Hematopoietic multipotent progenitor cell treated with erythropoietin and hydrocortisone succinate and interleukin-3 and kit ligand, for 6 days (in vitro differentiated cells): ENCODE measurements around the gene ELK3.
A peak's percentile ranks its signal among the peaks of the same experiment; 100 is the strongest.

Experiments
- DNase-seq: peaks from one replicate; pipeline ENCODE4 v3.0.0-alpha.2; 2015

Gene ELK3

DNA sequence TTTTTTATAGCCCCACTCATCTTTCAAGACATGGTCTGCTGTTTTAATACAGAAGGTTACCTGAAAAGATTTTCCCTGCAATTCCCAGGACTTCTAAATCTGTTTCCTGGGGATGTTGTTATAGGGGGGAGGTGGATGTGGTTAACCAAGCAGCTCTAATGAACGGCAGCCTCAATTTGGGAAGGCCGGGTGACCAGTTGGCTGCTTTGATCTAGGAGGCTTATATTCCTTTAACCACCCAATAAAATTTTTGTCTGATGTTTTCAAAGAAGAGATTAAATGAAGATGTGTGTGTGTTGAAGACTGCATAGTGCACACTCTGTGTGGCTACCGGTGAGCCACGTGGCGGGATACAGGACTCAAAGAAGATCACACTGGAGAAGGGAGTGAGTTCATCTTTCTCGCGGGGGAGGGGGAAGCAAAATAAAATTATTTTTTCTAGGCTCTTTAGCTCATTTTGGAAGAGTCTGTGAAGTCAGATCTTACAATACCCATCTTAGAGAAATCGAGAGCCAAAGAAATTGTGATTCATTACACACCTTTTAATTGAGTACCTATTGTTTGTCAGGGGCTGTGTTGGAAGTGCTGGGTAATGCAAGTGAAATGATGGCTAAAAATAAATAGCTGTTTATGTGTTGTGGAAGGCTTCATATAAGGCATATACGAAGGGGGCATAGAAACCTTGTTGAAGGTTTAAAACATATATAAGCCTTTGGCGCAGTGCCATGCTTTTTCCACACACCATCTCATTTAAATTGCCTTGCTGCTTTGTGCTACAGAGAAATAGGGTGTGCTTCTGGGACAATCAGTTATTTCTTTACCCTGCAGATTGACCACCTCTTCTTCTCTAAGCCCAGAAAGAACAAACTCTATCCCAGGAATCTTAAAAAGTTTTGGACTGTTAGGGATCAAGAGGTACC is 18.5 kb downstream of the ELK3 start:
- DNase-seq = no peak

DNA sequence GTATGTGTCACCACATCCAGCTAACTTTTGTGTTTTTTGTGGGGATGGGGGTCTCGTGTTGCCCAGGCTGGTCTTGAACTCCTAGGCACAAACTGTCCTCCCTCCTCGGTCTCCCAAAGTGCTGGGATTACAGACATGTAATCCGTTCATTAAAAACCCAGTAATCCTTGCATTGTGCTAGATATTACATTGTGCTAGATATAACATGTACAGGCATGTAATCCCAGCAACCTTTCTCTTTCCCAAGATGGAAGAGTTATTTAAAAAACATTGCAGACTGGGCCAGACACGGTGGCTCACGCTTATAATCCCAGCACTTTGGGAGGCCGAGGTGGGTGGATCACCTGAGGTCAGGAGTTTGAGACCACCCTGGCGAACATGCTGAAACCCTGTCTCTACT is 19.7 kb downstream of the ELK3 start:
- DNase-seq = no peak

DNA sequence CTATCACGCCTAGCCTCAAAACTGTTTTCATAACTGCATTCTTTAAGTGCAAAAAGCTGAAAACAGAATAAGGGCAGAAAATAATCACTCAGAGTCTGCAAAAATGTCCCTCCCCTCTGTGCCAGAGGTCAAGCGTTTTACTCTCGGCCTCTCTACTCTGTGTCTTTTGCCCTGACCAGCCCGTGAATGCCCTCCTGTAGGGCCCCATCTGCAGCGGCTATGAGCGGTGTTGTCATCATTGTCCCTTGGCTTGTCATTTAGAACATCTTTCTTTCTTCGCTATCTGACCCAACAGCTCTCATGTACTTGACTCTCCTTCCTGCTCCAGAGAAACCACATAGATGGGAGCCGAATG is 21.7 kb downstream of the ELK3 start:
- no peak for DNase-seq

DNA sequence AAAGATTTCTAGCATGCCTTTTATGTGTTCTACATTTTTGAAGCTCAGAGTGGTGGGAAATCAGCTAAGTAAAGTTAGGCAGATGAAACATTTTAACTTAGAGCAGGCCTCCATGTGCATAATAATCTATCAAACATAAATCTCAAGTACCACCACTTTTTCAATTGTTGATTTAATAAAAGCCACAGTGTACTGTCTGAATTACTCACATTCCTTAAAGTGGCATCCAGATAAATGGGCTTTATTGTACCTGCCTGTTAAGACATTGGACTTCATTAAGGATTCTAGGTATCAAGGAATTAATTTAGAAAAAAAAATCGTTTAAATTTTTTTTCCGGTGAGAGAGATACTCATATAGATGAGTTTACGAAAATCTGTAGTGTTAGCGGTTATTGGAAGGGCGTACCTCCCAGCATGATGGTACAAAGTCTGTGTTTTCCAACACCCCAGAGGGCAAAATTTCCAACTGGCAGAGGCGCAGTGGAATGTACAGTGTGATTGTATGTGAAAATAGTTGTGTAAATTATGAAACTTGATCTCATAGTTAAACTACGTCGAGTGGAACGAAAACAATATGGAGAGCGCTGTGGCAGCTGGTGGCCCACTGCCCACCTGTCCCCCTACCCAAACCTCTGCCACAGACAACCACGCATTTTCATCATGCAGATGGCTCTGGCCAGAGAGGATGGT is 25.0 kb downstream of the ELK3 start:
- DNase-seq = no peak

DNA sequence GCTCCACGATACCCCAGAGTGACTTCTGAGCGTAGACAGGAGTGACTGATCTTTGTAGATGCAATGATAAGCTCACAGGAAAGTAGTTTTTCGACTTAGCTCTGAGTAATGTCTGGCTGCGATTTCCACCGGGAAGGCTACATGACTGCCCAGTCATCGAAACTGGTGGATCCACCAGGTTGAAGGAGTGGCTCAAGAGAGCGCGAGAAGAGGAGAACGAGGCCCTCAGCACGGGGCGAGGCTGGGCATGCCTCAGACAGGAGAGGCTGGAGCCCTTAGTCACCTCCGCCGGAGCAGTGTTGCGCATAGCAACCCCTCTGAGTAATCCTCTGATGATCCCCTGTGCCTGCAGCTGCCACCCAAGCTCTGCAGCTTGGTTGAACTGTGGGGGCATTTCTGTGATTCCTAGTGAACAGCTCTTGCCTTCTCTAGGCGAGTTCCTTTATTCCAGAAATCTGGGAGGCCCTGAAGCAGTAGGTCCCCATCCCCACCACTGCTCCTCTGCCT is 25.6 kb downstream of the ELK3 start:
- DNase-seq = no peak

DNA sequence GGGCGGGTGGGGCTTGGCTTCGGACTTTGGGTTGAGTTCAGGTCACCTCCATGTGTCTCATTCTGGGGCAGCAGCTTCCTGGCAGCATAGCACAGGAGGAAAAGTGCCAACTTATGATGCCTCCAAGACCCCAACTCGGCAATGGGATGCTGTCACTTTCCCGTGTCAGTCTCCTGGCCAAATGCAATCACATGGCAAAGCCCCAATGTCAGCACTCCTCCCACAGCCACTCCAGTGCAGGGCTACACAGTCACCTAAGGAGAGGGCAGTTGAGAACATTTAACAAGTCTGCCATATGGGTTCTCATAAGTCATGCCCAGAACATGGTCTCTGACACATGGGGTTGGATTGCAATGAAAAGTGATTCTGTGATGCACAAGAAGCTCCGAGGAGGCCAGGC is 26.7 kb downstream of the ELK3 start:
- DNase-seq = no peak

DNA sequence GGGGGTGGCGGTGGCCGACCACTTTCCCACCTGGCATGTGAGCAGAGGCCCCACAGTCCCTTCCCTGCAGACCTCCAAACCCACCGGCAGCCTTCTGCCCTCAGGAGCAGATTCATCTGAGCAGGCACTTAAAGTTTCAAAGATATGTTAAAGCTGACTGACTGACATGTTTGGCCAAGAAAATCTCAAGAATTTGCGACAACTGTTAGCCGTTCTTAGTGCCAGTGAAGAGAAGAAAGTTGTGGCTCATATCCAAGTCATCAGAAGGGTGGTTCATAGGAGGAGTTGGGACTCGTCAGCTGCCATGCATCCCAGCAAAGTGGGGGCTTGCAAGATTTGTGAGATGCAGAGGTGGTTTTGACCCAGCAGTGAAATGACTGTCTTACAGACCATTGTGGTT is 27.2 kb downstream of the ELK3 start:
- DNase-seq = no peak

DNA sequence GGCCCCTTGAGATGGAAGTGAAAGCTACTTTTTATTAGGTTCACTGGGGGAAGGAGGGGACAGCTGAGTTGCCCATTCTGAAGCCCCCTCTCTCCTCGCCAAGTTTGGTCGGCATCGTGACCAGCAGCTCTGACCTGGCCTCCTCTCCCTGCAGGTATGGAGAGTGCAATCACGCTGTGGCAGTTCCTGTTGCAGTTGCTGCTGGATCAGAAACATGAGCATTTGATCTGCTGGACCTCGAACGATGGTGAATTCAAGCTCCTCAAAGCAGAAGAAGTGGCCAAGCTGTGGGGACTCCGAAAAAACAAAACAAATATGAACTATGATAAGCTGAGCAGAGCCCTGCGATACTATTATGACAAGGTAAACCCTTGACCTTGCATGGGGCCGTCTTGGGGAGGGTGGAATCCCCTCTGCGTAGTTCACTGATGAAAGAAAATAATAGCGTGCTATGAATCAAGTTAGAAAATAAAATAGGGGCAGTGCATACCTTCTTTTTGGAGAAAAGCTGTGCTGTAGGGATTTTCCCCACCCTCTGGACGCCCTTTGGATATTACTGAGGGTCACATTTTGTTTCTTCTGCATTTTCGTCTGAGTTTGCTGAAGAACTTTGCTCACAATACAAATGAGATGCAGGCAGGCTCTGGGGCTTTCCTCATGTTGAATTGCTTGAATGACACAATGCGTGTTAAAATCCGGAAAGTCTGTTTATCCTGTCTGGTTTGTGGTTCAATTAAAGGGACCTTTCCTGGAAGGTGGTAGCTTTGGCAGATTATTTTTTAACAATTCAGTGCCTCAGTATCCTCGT is 29.4 kb downstream of the ELK3 start:
- DNase-seq = peak; percentile 35

DNA sequence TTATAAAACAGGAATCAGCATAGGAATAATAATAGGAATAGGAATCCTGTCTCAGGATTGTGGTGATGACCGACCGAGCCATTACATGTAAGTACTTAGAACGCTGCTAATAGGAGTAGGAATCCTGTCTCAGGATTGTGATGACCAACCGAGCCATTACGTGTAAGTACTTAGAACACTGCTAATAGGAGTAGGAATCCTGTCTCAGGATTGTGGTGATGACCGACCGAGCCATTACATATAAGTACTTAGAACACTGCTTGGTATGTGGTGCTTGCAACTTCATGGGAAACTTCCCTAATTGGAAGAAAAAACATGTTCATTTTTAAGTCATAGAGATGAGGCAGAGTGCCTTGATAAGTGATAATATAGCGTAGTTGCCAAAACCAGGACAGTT is 30.0 kb downstream of the ELK3 start:
- no peak for DNase-seq

DNA sequence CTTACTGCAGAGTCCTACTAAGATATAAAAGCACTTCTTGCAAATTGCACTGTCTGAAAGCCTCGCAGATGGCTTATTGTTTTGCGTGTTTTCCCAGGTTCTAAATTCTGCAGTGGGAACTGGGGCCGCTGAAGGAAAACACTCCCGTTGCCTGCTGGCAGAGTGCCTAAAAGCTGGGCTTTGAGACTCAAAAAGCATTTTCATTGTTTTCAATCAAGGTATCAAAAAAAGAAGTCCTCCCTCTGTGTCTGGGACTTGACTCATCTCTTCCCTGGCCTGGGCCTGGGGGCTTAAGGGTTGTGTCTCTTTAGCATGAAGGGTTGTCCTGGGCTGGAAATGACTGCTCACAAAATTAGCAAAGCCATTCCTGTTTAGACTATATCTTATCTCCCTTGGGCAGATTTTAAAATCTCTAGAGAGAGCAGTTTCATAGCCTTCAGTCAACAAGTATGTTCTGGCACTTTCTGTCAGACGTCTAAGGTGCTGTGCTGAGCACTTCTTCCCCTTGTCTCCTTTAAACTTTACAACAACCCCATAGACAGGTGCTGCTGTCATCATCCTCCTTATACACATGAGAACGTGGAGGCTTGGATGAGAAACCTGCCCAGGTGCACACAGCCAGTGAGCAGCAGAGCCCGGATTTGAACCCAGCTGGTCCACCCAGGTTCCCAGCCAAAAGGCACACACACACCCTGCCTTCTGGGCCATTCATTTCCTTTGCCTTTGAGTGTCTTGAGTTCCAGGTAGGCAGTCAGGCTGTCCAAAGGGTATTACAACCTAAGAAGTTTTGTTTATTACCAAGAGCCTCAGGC is 31.1 kb downstream of the ELK3 start:
- DNase-seq = peak; percentile 24

DNA sequence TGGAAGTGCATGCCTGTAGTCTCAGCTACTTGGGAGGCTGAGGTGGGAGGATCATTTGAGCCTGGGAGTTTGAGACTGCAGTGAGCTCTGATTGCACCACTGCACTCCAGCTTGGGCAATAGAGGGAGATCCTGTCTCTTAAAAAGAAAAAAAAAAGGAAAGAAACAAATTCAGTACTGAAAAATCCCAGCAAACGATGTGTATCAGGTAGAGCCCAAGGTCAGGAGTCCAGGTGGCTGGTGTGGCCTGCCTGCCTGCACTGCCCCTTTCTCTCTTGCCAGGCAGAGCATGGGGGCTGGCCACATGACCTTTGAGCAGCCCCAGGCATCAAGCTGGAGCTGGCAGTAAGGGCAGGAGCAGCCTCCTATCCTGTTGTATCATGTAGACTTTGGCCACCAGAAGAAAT is 31.8 kb downstream of the ELK3 start:
- DNase-seq = no peak

DNA sequence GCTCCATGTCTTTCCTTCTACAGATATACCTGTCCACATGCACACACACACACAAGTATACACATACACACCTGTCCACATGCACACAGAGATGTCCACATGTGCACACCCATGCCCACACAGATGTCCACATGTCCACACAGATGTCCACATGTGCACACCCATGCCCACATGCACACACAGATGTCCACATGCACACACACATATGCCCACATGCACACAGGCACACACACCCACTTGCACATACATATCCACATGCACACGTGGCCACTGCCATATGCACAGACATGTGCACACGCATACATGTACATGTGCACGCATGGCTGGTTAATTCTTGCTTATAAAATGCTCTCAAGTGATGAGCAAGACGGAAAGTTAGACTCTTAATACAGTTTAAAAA is 32.2 kb downstream of the ELK3 start:
- DNase-seq = no peak

DNA sequence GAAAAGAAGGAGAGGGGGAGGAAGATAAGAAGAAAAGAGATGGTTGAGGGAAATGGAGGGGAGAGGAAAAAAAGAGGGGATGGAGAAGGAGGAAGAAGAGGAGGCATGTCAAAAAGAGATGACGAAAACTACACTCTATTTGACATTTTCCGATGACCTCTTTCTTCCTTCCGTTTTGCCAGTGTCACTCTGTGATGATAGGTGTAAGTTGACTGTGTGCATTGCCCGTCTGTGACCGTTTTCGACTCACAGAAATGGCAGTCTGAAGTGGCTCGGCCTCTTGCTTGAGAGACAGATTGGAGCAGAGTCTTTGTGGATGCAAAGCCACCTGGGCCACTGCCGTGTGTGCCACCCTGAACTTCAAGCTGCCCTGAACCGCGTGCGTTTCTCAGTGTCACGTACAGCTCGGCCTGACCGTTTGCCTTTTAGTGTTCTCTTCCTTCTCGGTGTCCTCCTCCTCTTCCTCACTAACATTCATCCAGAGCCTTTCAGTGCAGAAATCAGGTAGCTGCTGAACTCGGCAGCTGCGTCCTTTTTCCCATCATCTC is 32.7 kb downstream of the ELK3 start:
- no peak for DNase-seq

DNA sequence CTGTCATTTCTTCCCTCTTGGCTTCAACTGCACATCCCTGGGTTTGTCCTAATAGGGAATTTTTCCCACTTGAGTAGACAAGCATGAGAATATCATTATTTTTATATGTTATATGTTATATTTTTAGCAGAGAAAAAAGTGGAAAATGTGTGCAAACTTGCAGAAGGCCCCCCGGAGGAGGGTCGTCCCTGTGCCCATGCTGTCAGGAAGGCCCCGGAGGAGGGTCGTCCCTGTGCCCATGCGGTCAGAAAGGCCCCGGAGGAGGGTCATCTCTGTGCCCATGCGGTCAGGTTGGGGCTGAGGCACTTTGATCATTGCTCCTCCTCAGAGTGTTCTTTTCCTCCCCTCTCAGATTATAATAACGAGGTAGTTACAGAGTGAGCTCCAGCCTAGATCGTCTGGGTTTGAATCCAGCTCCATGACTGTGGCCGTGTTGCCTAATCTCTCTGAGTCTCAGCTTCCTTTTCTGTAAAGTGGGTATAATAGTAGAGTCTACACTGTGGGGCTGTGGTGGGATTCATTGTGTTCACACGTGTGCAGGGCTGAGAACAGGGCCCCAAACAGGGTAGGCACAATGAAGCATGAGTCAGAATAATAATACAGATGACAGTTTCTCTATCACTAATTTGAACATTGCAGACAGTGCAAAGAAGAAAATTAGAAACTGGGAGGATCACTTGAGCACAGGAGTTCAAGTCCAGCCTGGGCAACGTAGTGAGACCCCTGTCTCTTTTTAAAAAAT is 33.4 kb downstream of the ELK3 start:
- no peak for DNase-seq

DNA sequence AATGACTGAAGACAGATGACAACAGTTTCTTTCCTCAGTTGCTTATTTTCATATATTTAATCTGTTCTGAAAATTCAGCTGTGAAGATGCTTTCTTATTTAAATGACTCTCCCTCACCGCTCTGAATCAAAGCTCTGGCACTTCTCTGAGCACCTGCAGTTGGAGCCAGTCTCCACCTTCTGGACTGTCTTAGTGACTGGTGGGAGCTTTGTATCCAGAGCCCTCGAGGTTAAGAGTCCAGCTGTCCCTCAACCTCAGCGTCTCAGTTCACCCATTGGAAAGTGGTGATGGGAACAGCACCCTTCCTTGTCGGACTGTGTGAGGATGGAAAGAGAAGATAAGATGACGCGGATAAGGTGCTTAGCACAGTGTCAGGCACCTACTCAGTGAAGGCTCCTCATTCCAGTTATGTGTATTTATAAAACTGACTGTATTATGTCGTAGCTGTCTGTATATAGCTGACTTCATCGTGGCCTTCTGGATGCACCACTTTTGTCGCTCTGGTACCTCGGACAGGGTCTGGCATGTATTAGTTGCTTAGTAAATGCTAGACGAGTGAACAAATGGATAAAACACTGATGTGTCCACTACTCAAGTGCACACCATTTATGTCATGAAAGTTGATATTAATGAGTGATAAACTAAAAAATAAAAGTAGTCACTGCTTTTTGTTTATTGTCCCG is 34.5 kb downstream of the ELK3 start:
- no peak for DNase-seq

DNA sequence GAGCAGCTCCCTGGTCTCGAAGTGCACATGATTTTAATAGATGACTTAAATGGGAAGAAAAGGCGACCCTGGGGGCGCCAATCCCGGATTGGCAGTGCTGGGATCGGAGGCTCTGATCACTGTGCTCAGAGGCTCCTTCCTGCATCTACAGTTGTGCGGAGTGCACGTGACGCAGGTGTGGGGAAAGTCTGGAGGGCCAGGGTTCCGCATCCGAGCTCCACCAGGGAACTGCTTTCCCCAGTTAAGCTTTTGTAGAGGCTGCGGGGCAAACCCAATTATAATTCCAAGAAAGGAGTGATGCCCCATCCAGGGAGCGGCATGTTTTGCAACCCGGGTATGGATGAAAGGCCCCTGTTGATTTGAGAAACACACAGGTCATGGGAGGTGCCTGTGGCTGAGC is 36.5 kb downstream of the ELK3 start:
- DNase-seq = no peak

DNA sequence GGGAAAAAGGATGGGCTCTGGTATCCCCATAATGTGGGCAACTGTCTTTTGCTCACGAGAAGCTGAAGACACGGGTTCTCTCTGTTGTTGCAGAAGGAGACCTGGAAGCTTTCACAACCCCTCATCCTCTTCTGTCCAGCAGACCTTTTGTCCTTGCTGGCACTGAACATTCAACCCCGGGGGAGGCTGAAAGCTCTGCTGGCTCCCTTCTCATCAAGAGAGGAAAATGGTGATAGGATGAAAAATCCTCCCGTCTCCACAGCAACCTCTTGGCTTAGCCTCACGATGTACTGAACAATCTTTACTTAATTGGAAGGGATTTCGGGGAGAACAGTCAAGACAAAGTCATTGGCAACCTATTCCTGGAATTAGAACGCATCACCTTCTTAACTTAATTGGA is 39.0 kb downstream of the ELK3 start:
- DNase-seq = no peak

DNA sequence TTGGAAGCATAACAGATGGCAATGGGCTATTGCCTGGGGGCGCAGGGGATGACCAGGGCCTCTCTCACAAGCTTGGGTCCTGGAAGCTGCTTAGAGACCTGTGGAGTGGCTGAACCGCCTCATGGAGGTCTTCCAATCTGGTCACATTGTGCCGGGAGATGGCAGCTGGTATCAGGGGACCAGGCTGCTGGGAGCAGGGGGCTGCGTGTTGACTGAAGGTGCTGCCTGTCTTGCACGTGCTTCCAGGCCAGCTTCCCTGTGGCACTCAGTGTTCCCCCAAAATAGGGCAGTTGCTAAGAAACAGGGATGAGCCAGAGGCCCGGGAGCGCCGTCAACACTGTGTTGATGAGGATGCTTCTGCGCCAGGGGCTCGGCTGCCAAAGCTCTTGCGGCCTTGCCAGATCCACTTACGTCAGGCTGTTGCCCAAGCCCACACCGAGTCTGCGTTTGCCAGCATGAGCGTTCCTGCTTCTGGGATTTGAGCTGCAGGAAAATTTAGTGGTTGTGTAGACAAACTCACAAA is 39.8 kb downstream of the ELK3 start:
- DNase-seq = no peak

DNA sequence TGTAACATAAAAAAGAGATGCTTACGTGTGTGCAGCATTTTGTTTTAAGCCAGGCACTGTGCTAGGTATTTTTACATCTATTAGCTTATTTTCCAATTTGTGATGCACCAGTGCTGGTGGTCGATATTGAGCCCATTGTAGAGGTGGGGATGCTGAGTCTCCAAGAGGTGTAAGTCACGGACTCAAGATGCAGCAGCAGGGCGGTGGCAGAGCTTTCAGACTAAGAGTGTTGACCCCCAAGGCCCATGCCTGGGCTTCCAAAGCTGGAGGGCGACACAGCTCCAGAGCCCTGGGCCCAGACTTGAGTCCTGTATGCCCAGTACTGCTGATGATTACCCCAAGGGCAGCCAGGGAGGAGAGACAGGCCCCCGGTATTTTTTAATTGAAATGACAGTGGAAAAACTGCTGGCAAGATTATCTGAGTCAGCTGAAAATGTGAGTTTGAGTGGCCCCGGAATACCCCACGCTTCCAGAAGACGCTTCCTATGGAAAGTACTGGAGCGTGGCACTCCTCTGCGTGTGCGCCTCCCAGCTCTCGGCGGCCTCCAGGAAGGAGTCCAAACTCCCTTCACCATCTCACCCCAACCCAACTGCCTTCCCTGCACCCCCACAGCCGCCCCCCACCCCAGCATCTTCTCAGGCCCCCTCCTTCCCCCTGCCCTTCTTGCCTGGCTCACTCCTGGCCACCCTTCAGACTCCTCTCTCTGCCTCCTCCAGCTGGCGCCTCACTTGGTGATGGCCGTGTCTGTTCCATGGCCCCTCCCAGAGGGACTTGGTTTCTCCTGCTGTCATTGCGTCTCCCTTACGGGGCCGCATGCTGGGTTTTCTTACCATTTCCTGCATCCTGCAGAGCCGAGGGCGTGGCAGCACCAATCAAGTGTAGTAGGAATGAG is 40.7 kb downstream of the ELK3 start:
- DNase-seq = no peak

DNA sequence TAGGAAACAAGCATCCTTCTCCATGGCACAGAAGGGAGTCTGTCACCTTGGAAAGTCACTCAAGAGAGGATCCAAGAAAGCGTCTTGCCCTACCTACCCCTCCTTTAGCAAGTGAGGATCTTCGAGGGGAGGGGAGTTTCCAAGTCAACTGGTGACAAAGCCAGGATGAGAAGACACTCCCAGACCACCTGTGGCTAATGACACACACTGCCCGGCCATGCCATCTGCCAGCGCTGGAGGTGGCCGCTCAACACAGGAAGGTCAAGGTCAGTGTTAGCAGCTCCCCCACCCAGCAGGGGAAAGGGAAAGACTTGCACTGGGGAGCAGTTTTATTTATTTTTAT is 41.3 kb downstream of the ELK3 start:
- DNase-seq = no peak
